HG03432 (cell line): ENCODE data around the gene AEBP1.

Experiments
- ATAC-seq: cut with Tn5 transposase; IDR thresholded peaks from one replicate; pipeline ENCODE4 v1.9.1; 2021; ENCODE audit warnings: mild to moderate bottlenecking, moderate library complexity; ENCODE audit not compliant: unreplicated experiment

The AEBP1 gene

DNA sequence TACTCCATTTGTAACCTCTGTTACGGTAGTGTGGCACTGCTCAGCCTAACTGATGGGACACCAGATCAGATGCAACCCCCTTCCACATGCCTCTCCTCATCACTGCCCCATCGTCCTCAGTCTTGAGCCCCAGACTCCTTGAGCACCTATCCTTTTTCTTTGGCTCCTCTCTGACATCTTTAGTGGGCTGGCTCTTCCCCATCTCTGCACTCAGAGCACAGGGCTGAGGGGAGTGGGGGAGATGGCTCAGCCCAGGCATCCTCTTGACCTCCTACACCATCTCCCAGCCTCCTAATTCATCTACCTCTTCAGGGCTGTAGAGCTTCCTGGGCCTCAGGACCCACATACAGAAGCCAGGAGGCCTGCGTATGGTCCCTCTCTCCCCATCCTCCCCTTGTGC is 20.3 kb upstream of the AEBP1 start:
- ATAC-seq: no peak

DNA sequence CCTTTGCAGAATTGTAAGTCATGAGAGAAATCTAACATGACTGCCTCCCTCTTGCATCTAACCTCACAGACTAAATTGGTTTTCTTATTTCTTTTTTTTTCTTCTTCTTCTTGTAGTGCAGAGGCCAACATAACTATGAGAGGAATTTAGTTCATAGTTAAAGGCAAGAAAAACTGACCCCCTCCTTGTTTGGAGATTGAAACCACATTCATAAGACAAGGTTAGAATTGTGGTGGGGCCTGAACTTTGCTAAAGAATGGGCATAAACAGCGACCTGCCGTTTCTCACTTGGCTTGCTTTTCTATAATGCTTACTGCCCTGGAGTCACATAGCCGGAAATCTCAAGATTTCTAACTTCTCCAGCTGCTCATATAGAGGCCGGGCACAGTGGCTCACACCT is 19.4 kb upstream of the AEBP1 start:
- ATAC-seq: no peak

DNA sequence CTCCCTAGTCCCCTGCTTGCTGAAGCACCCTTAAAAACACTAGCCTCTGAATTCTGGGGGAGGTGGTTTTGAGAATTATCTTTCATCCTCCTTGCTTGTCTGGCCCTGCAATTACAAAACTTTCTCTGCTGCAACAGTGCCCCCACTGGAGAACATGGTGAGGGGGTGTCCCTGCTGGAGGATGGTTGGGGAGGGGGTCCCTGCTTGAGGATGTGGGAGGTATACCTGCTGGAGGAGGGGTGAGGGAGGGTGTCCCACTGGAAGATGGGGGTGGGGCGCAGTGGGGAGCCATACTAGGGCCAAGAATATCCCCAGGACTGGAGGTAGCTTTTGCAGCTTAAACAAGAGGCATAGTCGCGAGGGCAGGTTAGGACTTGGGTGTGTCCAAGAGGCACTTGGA is 18.6 kb upstream of the AEBP1 start:
- ATAC-seq: no peak

DNA sequence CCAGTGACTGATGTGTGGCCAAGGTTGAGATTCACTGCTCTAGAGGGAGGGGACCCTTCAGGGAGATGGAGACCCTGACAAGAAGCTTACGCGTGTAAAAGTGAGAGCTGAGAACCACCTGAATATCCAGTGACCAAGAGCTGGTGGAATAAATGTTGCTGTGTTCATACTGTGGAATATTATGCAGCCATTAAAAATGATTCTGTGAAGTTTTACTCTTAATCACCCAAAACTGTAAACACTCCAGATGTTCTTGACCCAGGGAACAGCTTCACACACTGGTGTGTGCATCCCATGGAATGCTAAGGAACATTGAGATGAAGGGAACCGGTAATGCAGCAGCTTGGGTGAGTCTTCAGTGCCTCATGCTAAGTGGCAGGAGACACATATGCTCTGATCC is 17.5 kb upstream of the AEBP1 start:
- no peak for ATAC-seq

DNA sequence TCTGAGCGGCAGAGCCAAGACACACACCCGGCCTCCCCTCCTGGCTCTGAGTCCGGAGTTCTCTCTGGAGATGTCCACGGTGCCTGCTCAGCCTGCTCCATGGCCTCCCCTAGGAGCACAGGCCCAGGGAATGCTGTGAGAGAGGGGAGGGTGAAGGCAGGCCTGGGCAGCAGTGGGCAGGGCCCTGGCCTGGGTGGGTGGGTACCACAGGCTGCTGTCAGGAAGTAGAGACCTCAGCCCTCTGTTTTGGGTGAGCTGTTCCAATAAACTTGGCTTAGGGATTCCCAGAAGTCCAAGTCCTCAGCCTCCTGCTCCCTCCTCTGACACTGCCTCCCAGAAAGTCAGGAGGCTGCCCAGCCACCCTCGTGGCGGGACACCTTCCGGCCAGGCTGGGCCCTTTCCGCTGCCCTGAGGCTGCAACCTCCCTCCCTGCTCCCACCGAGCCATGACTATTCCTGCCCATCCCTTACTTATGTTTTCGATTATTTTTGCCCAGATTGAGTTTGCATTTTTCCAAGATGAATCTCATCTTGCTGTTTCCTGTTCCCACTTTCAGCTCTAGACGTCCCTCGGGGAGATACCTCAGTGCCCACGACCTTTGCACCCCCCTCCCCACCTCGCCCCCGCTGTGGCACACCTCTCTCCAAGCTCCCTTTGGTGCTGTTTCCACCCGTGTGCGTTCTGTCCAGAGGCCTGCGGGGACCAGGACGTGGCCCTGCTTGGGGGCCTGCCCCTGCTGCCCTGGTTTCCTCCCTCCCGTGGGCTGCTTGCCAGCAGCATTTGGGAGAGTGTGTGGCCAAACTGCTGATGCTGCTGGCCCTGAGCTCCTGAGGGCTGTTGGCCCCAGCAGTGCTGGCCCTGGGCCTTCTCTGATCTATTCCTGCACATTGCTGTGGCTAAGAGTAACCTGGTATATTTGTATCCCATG is 16.0 kb upstream of the AEBP1 start:
- ATAC-seq: no peak

DNA sequence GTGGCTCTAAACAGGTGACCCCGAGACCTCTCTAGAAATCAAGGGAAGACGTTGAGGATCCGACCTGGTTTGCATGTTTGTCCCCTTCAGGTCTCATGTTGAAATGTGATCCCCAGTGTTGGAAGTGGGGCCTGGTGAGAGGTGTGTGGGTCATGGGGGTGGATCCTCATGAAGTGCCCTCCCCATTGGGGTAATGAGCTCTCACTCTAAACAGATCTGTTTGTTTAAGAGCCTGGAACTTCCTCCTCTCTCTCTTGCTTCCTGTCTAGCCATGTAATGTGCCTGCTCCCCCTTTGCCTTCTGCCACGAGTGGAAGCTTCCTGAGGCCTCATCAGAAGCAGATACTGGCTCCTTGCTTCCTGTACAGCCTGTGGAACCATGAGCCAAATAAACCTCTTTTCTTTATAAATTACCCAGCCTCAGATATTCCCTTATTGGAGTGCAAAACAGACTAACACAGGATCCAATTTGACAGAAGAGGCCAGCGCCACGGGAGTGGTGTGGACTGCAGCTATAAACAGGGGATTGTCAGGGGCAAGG is 11.0 kb upstream of the AEBP1 start:
- ATAC-seq: no peak

DNA sequence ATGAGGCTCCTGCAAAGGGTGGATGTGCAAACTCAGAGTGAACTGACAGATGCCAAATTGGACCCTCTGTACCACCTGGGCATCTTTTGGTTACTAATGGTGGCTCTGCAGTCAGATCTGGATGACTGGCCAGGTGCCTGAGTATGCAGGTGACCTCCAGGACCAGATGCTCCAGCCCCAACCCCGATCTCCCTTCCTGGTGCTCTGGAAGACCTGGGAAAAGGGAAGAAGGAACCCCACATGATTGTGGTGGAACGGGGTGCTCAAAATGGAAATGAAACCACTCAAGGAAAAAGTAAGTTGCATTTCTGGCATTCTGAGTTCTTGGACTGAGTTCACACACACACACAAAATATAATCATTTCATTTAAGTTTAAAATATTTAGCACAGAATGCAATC is 9.8 kb upstream of the AEBP1 start:
- no peak for ATAC-seq

DNA sequence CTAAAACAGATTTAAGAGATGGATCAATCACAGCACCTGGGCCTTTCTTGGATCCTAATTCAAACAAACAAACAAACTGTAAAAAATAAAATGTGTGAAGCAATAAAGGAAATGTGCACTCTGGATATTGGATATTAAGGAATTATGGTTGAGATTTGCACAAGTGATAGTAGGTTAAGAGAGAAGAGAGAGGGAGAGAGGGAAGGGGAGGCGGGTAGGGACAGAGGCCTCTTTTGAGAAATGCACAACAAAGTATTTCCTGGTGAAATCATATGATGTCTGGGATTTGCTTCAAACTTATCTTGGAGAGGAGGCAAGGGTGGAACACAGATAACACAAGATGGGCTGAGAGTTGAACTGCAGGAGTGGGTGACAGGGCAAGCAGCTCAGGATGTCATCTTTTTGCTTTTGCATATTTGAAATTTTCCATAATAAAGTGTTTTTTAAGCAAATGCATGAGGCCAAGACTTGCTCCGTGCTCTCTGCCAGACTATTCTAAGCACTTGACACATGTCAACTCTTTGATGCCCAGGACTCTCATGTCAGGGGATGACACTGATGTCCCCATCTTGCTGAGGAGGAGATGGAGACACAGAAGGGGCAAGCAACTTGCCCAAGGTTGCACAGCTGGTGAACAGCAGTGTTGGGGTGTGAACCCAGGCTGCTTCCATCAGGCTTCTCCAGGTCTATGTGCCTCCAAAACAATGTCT is 9.1 kb upstream of the AEBP1 start:
- ATAC-seq: no peak

DNA sequence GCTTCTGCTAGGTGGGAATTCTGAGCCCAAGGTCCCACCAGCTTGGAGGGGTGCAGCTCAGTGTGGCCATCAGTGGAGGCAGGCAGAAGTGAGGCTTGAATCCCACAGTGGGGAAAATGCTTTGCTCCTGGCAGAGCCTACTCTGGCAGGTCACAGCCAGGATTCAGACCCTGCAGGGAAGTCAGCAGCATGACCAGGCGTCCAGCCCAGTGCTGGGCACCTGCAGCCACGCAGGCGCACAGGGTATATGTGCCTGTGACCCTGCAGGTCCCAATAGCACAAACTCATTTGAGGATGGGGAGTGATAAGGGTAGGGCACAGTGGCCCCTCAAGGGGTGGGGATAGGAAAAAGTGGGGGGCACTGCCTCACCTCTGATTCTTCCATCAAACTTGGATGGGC is 8.4 kb upstream of the AEBP1 start:
- no peak for ATAC-seq

DNA sequence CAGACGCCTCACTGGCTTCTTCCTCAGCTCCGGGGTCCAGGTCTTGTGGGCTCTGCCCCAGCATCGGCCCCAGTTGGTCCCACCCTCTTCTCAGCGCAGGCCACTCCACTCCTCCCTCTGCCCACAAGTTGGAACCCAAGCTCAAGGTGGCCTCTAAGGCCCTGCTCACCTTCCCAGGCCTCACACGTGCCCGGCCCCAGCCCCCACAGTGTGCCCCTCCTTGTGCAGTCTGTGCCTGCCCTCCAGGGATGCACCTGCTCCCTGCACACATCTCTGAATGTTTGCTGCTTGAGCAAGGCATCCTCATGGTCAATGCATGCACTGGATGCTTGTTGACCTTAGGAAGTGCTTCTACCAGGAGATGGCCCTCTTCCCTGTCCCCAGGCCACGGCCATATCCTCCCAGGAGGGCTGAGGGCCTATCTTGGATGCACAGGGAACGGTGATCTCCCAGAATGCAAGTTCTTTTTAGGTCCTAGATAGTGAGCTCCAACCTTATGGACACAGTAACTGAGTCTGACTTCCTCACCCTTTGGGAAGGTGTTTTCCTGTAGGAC is 7.7 kb upstream of the AEBP1 start:
- no peak for ATAC-seq

DNA sequence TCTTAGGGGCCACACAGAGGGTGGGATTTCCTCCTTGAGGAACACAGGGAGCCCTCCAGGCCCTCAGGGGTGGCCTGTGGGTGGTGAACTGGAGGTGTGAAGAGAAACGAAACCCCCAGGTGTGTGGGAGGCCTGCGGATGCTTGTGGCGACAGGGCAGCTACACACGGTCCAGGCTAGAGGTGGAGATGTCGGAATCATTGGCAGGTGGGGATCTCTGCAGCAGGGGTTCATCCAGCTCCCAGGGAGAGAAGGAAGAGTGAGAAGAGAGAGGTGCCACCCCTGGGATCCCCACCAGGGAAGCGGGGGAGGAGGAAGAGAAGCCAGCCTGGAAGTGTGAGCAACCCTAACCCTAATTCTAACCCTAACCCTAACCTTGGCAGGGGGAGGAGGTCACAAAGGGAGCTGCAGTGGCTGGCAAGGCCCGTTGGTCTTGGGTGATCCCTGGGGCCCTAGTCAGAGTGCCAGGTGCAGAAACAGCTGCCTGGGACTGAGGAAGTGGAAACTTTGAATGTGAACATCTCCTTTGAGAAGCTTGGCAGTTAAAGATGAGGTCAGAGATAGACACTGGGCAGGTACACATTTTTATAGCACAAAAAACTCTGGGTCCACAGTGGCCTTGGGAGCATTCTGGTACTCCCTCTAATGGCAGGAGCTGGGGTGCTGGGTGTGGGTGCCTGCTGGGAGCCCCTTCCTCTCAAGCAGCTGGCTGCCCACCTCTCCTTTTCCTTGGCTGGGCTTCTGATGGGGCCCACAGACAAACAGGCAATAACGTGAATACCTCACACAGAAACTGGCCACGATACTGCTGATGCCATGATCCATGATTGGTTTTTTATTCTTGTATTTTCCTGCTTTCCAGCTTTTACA is 6.8 kb upstream of the AEBP1 start:
- peak; percentile 73 for ATAC-seq

DNA sequence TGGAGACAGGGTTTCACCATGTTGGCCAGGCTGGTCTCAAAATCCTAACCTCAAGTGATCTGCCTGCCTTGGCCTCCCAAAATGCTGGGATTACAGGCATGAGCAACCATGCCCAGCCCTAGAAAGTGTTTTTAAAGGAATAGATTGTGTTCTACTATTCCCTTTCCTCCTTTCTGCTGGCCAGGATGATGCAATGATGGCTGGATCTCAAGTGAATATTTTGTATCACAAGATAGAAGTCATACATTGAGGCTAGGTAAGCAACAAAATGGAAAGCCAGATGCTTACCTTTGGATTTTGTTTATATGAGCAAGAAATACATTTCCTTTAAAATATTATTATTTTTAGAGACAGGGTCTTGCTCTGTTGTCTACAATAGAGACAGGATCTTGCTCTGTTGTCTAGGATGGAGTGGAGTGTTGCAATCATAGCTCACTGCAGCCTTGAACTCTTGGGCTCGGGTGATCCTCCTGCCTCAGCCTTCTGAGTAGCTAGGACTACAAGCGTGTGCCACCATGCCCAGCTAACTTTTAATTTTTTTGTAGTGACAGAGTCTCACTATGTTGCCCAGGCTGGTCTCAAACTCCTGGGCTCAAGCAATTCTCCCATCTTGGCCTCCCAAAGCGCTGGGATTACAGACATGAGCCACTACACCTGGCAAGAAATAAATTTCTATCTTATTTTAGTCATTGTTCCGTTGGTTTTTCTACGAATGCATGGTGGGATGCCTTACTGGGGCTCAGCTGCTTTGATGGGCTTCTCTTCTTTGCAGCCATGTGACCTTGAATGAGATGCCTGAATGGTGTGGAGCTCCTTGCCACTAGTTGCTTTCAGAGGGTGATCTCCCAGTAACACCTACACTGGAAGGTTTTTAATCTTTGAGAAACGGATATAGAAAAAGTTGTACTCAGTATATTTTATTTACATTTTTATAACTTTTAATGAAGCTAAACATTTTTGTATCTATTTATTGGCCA is 5.8 kb upstream of the AEBP1 start:
- no peak for ATAC-seq

DNA sequence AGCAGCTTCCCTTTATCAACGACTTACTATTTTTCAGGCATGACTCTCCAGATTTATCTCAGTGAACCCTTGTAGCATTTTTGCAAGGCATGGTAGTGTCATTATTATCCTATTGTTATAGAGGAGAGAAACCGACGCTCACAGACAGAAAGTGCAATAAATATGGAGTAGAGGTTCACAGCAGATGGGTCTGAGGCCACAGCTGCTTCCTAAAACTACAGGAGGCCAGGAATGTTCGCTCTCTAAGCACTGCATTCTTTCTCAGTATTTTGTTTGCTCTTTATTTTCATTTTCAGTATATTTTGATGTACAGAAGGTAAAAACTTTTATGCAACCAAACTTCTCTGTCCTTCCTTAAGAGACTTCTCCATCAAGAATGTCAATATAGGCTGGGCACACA is 4.5 kb upstream of the AEBP1 start:
- ATAC-seq: no peak

DNA sequence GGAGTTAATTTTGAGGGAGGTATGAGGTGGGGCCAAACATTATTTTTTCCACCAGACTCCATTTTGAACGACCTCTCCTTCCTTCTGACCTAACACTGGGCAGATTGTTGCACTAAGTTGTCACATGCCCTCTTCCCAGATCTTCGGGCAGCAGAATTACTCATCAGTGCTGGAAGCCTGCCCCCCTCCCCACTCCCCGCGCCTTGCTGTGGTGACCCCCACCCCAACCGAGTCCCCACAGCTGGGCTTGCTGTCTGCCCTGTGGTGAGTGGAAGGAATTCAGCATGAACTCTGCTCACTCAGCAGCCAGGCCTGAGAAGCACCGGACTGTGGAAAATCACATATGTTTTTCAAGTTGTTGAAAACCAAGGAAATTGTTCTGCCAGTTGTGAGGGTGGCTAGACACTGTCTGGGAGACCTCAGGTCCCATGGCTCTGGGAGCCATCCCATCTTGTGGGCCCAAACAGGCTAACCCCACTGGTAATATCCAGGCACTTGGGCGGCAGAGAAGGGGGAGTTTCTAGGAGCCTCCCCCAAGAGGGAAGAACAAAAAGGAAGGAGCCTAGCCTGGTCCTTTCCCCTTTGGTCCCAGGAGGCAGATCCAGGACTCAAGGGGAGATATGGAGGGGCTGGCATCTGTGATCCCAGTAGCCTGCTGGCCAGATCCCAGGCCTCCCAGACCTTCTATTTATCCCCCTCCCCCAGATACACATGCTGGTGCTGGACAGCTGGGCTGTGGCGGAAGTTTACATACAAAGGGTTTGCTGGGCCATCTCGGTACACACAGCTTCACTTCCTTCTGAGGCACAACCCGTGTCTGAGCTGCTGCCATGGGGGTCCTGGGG is 3.5 kb upstream of the AEBP1 start:
- ATAC-seq: no peak

DNA sequence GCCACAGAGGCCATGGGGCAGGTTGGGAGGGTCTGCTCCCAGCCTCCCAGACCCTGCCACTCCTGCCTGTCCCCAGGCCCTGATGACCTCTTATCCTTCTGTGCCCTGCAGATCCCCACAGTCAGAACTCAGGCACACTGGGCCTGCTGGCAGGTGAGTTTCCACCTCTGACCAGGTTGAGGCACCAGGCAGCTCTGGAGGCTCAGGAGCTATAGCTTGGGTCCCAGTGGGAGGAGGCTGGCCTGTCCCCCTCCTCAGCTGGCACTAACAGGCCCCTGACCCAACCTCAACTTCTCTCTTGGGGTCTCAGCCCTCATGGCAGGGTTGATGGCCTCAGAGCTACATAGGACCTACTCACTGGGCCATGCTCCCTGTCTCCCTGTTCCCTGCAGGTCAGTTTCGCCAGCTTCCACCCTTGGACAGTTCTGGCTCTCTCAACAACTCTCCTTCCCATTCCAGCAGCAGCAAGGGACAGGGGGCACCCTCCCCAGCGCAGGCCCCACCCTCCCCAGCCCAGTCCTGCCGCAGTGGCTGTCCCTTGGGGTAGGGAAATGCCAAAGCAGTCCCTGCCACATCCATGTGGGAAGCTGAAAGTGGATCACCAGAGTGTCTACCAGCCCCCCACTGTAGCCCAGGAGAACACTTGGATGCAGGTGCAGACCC is 2.7 kb upstream of the AEBP1 start:
- ATAC-seq: no peak

DNA sequence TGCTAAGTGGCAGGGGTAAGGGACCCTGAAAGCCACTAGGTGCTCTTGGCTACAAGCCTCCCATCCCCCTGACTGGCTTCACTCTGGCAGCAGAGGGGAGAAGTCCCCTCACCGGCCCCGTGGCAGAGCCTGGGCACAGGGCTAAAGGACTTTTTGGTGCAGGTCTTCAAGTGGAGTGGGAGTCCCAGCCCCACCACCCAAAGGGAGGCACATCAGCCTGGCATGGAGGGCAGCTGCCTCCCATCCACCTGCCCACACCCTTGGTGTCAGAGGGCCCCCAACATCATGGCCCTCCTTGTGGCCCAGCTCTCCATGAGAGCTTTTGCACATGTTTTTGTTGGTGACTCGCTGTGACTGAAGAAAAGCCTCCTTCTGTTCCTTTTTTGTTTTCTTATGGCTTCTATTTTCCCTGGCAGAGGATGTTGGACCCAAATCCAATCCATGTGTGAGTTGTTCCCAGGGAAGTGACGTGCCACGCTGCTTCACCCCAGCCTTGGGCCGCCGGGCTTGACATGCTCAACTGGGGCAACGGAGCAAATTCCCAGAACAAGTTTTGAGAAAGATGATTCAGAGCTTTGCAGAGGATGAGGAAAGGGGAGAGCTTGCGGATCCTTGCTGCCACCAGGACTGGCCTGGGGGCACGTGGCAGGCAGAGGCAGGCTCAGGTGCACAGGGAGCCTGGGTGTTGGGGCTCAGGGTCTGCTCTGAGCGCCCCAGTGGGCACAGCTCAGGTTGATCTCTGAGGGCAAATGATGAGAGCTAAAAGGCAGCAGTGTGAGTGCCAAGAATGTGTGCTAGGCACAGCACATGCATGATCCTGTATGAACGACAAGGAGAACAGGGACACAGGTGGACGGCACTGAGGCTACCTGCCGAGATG is 1.9 kb upstream of the AEBP1 start:
- ATAC-seq: no peak

DNA sequence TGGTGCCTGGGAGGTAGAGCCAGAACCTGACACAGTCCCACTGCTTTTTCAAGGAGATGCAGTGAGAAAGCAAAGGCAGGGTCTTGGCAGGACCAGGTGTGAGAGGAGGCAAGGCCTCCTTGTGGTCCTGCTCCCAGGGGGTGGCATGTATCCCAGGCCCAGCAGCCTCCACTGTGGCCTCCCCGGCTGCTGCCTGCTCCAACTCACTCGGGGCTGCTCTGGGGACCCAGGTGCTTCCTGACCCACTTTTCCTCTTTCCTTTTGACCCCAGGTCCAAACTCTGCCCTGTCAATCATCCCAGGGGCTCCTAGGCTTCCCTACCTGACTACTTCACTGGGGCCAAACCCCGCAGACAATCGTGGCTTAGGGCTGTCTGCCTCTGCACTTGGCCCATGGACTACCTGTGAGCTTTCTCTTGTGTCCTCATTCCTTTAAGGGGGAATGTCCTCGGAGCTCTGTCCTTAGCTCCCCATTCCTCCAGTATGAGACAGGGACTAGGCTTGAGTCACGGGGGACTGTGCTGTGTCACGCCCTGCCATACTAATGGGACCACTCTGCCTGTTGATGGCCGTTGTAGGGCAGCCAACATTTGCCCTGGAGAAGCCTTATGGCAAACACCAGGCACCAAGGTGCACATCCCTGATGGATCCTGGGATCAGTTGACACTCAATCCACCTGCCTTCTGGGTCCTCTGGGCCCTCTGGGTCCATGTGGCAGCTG is 1.1 kb upstream of the AEBP1 start:
- no peak for ATAC-seq
